GM18870 (cell line): Measurements from ENCODE around the gene TUBD1.

Experiments used
- ATAC-seq: cut with Tn5 transposase; IDR thresholded peaks from one replicate; pipeline ENCODE4 v1.9.1; 2021; ENCODE audit warnings: moderate library complexity; ENCODE audit not compliant: unreplicated experiment

The TUBD1 gene

DNA sequence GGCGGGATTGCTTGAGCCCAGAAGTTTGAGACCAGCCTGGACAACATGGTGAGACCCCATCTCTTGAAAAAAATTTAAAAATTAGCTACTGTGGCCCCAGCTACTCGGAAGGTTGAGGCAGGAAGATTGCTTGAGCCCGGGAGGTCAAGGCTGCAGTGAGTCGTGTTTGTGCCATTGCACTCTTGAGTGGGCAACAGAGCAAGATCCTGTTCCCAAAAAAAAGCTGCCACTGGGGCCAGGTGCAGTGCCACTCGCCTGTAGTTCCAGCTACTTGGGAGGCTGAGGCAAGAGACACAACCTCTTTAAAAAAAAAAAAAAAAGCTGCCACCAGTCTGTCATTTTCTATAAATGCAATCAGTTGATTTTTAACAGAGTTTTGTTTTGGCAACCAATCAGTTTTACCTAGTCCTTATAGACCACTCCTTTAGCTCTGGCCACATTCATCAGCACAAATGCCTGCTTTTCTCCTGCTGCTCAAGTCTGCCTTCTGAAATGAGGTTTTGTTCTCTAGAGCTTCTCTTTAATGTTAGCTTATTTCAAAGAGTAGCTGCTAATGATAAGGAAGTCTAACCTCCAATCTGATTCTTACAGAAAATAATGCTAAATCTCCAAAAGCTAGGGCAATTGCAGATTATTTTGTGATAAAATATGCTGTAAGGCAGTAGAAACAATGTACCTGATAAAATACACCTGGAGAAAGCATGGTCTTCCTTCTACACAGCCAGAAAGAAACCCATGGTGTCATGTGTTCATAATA, 64.8 kb downstream of the TUBD1 start:
- no peak for ATAC-seq

GRCh38 chr17:59826706-59827453, 65.9 kb downstream of the TUBD1 start:
- ATAC-seq = no peak

GRCh38 chr17:59825533-59826322, 67.0 kb downstream of the TUBD1 start:
- no peak for ATAC-seq

DNA sequence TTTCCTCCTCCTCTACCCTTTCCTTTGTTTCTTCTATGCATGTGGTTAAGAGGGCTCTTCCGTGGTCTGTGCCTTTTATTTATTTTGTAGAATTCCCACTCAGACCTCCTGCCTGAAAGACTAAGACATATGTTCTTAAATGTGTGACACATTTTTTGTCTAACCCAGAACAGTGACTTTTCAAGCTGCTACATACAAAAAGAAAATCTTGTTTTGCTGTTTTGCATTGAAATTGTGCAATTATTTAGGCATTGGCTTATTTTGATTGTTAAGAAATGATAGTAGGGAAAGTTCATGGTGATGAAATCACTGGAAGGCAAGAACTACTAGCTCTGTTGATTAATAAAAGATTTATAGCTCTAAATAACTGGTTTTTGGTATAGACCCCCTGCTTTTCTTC, 76.8 kb downstream of the TUBD1 start:
- ATAC-seq = no peak

- ATAC-seq = no peak
Observed at GRCh38 chr17:59814685-59815084, 78.1 kb downstream of the TUBD1 start.

DNA sequence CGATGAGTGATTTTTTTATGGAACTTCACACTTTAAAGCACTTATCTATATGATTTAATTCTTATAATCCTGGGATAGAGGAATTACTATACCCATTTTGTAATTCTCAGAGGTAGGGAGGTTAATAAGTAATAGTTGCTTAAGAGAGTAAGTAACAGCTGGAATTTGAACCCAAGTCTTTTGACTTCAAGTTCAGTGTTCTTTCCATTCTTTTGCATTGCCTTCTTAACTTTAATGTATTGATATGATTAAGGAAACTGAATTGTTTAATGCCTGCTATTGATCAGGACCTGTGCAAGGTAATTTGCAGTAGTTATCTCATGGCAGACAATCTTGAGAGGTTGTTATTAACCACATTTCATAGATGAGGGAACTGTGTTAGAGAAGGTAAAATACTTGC, 78.5 kb downstream of the TUBD1 start:
- ATAC-seq = no peak

- no peak for ATAC-seq
Observed at GRCh38 chr17:59812139-59812538, 80.6 kb downstream of the TUBD1 start.

GRCh38 chr17:59811209-59811608, 81.5 kb downstream of the TUBD1 start:
- no peak for ATAC-seq

DNA sequence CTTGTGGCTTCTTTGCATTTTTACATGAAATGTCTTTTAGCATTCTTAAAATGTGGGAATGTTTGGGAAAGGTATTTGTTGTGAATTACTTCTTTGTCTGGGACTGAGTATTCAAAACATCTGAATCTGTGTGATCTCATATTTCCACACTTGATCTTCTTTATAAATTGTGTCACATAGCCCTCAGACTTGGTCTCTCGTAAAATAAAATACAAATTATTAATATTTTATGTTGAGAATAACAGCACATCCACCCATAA, 81.9 kb downstream of the TUBD1 start:
- ATAC-seq = no peak
